Femur (tissue), 1 donor: ENCODE data around the gene SARS2.

Experiments used
- DNase-seq: peaks from one replicate; pipeline ENCODE4 v3.0.0-alpha.2; 2017

SARS2 gene

GRCh38 chr19:38917516-38917915 lies 13.0 kb downstream of the SARS2 start:
- DNase-seq = no peak

DNA sequence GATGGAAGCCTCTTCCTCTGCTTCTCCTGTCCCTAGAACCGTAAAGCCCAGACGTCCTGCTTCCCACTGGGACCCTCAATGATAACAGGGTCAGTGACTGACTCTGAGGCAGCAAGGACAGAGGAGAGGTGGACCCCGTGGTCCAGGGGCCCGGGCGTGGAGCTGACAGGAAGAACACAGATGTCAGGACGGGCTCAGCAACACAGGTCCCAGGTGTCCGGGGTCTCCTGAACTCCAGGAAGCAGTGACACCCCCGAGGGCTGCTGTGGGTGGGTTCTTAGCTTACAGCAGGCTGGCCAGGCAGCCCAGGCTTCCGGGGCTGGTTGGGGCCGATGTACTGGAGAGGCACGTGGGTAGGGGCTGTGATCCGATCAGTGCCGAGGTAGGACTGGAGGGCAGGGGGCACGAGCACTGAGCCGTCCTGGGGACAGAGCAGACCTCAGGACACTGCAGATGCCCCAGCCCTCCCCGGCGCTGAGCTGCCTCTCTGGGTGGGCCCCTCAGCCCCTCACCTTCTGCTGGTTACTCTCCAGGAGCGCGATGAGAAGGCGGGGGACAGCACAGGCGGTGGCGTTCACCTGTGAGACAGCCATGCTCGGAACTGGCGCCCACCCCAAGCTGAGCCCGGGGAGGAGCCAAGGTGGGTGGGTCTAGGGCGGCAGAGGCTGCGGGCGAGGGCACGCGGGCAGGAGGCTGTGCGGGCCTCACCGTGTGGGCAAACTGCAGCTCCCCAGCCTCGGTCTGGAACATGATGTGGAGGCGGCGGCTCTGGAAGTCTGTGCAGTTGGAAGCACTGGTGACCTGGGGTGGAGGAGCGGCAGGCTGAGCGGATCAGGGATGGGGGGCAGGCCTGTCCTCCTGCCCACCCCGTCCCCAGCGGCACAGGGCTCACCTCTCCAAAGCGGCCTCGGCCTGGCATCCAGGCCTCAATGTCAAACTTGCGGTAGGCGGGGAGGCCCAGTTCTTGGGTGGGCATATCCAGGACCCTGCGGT lies 14.9 kb downstream of the SARS2 start:
- no peak for DNase-seq

GRCh38 chr19:38913958-38914357 lies 16.6 kb downstream of the SARS2 start:
- DNase-seq = no peak

GRCh38 chr19:38912600-38913514 lies 17.7 kb downstream of the SARS2 start:
- DNase-seq = no peak

GRCh38 chr19:38911388-38912001 lies 19.1 kb downstream of the SARS2 start:
- DNase-seq = peak; percentile 15

- no peak for DNase-seq
These were observed 20.1 kb downstream of the SARS2 start for GRCh38 chr19:38910488-38910887.

DNA sequence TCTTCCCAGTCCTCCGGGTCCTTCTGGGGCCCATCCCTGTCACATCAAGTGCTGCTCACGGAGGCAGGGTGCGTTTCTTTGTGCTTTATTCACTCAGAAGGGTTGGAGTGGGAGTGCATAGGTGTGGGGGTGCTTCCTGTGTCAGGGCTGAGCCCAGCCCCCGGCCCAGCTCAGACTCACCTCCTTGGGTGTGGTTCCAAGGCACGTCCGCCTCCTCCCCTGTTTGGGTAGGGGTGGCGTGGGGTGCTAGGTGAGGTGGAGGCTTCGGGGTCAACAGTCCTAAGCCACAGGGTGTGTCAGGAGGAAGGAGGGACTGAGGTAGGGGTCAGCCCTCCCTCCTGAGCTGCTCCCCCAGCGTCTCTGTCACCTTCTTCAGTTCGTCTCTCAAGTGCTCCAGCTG lies 21.7 kb downstream of the SARS2 start:
- no peak for DNase-seq

GRCh38 chr19:38907670-38908069 lies 22.9 kb downstream of the SARS2 start:
- DNase-seq = no peak

DNA sequence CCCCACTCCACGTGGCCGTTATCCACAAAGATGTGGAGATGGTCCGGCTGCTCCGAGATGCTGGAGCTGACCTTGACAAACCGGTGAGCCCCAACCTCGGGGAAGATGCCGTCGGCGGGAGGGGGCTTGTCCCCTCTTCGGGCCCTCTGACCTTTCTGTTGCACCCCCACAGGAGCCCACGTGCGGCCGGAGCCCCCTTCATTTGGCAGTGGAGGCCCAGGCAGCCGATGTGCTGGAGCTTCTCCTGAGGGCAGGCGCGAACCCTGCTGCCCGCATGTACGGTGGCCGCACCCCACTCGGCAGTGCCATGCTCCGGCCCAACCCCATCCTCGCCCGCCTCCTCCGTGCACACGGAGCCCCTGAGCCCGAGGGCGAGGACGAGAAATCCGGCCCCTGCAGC lies 23.3 kb downstream of the SARS2 start:
- DNase-seq = no peak

GRCh38 chr19:38905620-38906019 lies 24.9 kb downstream of the SARS2 start:
- DNase-seq = no peak

- DNase-seq = no peak
These were observed 25.7 kb downstream of the SARS2 start for GRCh38 chr19:38904581-38905539.

GRCh38 chr19:38901683-38902082 lies 28.9 kb downstream of the SARS2 start:
- no peak for DNase-seq

DNA sequence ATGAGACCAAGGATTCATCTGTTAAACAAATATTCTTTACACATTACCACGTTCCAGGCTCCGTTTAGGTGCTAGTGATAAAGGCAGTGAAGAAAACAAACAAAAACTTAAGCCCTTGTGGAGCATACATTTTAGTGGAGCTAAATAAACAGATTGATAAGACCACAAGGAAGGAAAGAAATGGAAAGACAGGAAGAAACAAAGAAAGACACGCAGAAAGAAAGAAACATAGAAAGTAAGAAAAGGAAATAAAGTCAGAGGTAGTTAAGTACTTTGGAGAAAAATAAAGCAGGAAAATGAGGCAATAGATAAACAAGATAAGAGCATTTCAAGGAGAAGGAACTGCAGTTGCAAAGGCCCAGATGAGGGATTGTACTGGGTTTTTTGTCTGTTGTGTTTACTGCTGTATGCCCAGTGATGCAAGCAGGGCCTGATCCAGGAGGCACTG lies 29.8 kb downstream of the SARS2 start:
- no peak for DNase-seq

DNA sequence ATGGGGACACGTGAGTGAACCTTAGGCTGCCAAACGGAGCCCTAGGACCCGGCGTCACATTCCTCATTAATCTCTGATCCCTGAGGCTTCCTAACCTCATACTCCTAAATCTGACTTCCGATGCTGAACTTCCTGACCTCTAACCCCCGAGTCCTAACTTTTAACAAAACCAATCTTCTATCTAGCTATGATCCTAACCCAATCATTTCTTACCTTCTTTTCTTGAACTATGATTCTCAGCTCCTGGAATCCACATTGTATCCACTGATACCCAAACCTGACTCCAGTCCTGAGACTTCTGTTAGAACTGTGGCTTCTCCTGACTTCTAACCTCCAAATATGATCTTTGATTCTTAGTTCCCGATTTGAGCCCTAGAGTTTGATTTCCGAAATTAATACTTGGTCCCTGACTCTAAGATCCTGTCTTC lies 30.3 kb downstream of the SARS2 start:
- DNase-seq = no peak

DNA sequence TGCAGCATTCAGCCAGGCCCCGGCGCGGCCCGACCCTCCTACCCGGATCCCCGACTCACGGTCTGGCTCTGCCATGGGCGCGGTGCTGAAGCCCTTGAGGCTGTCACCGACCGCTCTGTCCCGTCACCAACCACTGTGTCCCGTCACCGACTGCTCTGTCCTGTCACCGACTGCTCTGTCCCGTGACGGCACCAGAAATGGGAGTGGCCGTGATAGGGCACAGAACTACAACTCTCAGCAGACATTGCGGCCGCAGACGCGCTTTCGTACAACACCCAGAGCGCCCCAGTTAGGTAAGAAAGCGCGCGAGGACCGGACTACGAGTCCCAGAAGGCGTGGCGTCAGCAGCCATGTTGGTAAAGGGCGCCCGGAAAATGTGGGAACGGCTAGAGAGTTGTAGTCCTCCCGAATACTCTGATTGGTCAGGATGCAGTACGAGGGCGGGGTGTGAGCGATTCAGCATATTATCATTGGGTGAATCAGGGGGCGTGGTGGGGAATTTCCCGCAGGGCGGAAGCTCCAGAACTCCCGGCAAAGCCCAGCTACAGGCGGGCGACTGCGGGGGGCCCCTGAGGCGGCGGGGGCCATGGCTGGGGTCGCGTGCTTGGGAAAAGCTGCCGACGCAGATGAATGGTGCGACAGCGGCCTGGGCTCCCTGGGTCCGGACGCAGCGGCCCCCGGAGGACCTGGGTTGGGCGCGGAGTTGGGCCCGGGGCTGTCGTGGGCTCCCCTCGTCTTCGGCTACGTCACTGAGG lies 30.9 kb downstream of the SARS2 start, which contains the start of the genes NFKBIB and SIRT2:
Gene NFKBIB, plus strand, starts transcription at position 523 of the 755 bp plus-strand sequence. Its CDS starts 64 bp downstream, at position 587.
Gene SIRT2, minus strand, starts transcription at position 172 of the 755 bp plus-strand sequence. Its CDS starts 97 bp downstream, at position 75.
- DNase-seq = peak; percentile 100

DNA sequence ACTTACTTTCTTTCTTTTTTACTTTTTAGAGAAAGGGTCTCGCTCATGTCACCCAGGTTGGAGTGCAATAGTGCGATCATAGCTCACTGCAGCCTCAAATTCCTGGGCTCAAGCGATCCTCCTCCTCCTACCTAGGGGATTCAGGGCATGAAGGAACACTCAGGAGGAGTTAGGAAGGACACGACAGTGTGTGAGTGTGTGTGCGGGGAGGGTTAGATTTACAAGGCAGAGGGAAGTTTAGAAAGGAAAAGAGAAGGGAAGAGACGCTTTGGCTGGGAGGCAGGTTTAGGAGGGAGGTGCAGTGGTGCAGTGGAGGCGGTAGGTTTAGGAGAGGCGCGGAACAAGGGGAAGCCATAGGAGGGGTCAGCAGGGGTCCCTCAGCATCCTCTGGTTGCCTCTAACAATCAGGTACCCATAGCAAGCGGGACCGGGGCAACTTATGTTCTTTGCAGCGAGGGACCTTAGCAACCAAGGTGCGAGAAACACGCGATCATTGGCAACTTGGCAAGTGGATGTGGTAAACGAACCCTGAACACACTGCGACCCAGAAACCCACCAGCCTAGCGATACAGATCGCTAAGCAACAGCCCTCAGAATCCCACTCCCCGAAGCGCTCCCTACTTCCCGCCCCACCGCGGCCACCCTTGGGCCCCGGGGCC lies 31.6 kb downstream of the SARS2 start:
- no peak for DNase-seq

GRCh38 chr19:38894968-38895367 lies 35.6 kb downstream of the SARS2 start:
- DNase-seq = peak; percentile 15

- no peak for DNase-seq
These were observed 37.2 kb downstream of the SARS2 start for GRCh38 chr19:38893341-38893771.

DNA sequence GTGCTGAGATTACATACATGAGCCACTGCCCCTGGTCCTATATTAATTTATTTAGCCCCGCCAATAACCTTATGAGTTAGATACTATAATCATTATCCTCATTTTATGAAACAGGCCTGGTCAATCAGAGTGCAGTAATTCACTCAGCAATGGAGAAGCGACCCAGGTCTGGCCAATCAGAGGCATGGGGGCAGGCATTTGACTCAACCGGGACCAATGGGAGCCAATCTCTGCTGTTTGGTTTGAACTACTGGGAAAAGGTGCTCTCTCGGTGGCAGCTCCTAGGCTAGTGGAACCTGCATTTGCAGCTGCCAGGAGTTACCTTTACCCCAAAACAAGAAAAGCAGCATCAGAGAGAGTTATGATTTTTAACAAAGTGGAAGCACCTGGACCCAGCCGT lies 37.7 kb downstream of the SARS2 start:
- DNase-seq = no peak

DNA sequence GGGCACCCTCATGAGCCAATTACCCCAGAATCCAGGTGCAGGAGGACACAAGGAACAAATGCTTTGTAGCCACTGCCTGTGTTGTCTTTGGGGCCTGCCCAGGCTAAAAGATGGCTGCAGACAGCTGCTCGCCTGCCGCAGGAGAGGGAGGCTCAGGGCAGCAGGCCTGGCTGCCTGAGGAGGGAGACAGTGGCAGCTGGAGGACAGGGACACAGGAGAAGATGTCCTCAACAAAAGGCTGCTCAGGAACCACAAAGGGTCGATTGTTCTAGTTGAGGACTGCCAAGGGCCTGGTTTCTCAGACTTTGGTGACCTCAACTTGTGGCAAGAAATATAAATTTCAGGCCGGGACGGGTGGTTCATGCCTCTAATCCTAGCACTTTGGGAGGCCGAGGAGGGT lies 38.8 kb downstream of the SARS2 start:
- DNase-seq = no peak
